HepG2 (cell line): ENCODE measurements around the gene FAM83F. TPM values are rescaled to one million over a fixed set of nuclear protein-coding genes. Genes with fewer than 3 reads are reported as not detected.

Source experiments
- ATAC-seq: fragments of 200-7000 bp; cut with Tn5 transposase; 3 replicates; pipeline ENCODE4 v1.9.1; 2020; ENCODE audit warnings: mild to moderate bottlenecking, moderate library complexity
- BruUV-seq: library from RNA; stranded (reverse); fragments of 400-500 nt; replicated peaks from 2 replicates; lab custom pipeline; 2021; lab: Mats Ljungman, UMichigan
- CTCF ChIA-PET: fragments of 300-600 bp; formaldehyde crosslinking; extraction: SDS; loops from one replicate; lab custom pipeline; 2021; ENCODE audit warnings: low total read pairs, inconsistent platforms, low intra/inter-chr PET ratio; lab: Yijun Ruan, JAX
- POLR2A ChIA-PET: fragments of 350-600 bp; sonication (Branson Sonifier 250); formaldehyde crosslinking; loops from one replicate; lab custom pipeline; 2020; ENCODE audit warnings: antibody characterized with exemption, inconsistent platforms; lab: Yijun Ruan, JAX
- DNase-seq: peaks from one replicate; pipeline ENCODE4 v3.0.0-alpha.2; 2015; ENCODE audit warnings: low spot score
- FAIRE-seq: peaks from 3 replicates; lab custom pipeline; 2011; peaks lifted over from hg19 to GRCh38; lab: Jason Lieb, UNC
- H2AFZ ChIP-seq: one replicate; pipeline ENCODE4 v1.6.1; 2011; ENCODE audit warnings: low read length, inconsistent platforms
- H3K27ac ChIP-seq: fragments of 300-600 bp; 3 replicates; pipeline ENCODE4 v1.8.0; 2011; ENCODE audit warnings: mixed run types, mild to moderate bottlenecking, mixed read lengths, low read length, inconsistent platforms; ENCODE audit not compliant: insufficient read depth; ENCODE audit errors: extremely low read length
- H3K27me3 ChIP-seq, 2 experiments: fragments of 200-600 bp in 1 of 2; 2 replicates in 1 of 2; 3 replicates in 1 of 2; pipeline versions ENCODE4 v1.6.0 to v1.8.0; 2011; ENCODE audit warnings: low read length in 2 of 2, mild to moderate bottlenecking in 2 of 2, moderate library complexity in 2 of 2, inconsistent platforms in 1 of 2; ENCODE audit not compliant: insufficient read depth in 2 of 2, control insufficient read depth in 1 of 2
- H3K36me3 ChIP-seq, 2 experiments: fragments of 200-600 bp in 1 of 2; replicated peaks in 1 of 2; 2 replicates in 1 of 2; 3 replicates in 1 of 2; pipeline versions ENCODE4 v1.5.1 to v1.8.0; 2011; ENCODE audit warnings: low read length in 2 of 2, inconsistent platforms in 1 of 2; ENCODE audit not compliant: insufficient read depth in 2 of 2, control insufficient read depth in 1 of 2
- H3K4me1 ChIP-seq: 2 replicates; pipeline ENCODE4 v1.5.1; 2012; ENCODE audit warnings: low read length, inconsistent platforms; ENCODE audit not compliant: insufficient read depth
- H3K4me2 ChIP-seq: 2 replicates; pipeline ENCODE4 v1.6.0; 2011; ENCODE audit warnings: low read depth, low read length, inconsistent platforms
- H3K4me3 ChIP-seq, 3 experiments: fragments of 200-600 bp in 1 of 3; sonication (generic), shearing (Covaris generic) in 1 of 3; replicated peaks in 1 of 3; 2 replicates each; pipeline ENCODE4 v1.5.1; 2011 to 2016; ENCODE audit warnings: low read length in 3 of 3, inconsistent platforms in 2 of 3, low read depth in 2 of 3, mild to moderate bottlenecking in 2 of 3, control low read depth in 1 of 3, mixed read lengths in 1 of 3; ENCODE audit not compliant: insufficient read depth in 1 of 3
- H3K79me2 ChIP-seq: one replicate; pipeline ENCODE4 v1.6.1; 2011; ENCODE audit warnings: low read length, inconsistent platforms; ENCODE audit not compliant: insufficient read depth
- H3K9ac ChIP-seq: 2 replicates; pipeline ENCODE4 v1.6.0; 2011; ENCODE audit warnings: mild to moderate bottlenecking, low read depth, low read length, inconsistent platforms; ENCODE audit not compliant: insufficient read depth
- H3K9me3 ChIP-seq: 2 replicates; pipeline ENCODE4 v1.5.1; 2012; ENCODE audit warnings: mild to moderate bottlenecking, low read length
- H4K20me1 ChIP-seq: 2 replicates; pipeline ENCODE4 v1.6.0; 2011; ENCODE audit warnings: inconsistent platforms, mild to moderate bottlenecking, low read length, moderate library complexity; ENCODE audit not compliant: insufficient read depth
- BCLAF1 ChIP-seq: fragments of 450-650 bp; IDR thresholded peaks from 2 replicates; pipeline ENCODE4 v1.6.1; 2017; ENCODE audit warnings: mild to moderate bottlenecking
- E2F5 ChIP-seq: sonication (generic); formaldehyde crosslinking; conservative IDR thresholded peaks from 2 replicates; pipeline ENCODE4 v1.4.0; 2020; ENCODE audit warnings: missing genetic modification reagents
- HDAC1 ChIP-seq: sonication (generic); formaldehyde crosslinking; IDR thresholded peaks from 2 replicates; pipeline ENCODE4 v1.5.1; 2020; ENCODE audit warnings: mild to moderate bottlenecking, missing genetic modification reagents
- SMAD3 ChIP-seq: sonication (generic); formaldehyde crosslinking; IDR thresholded peaks from 2 replicates; pipeline ENCODE4 v1.4.0; 2020; ENCODE audit warnings: missing genetic modification reagents
- SYNCRIP ChIP-seq: fragments of 200-400 bp; formaldehyde crosslinking; IDR thresholded peaks from 2 replicates; pipeline ENCODE4 v1.6.1; 2018; ENCODE audit warnings: mild to moderate bottlenecking, low read depth, low read length; ENCODE audit not compliant: insufficient read depth
- TBX2 ChIP-seq: sonication (generic); formaldehyde crosslinking; IDR thresholded peaks from 2 replicates; pipeline ENCODE4 v1.5.0; 2020; ENCODE audit warnings: missing genetic modification reagents, mild to moderate bottlenecking, borderline replicate concordance
- ZHX1 ChIP-seq: sonication (generic); formaldehyde crosslinking; IDR thresholded peaks from 2 replicates; pipeline ENCODE4 v1.8.1; 2022; ENCODE audit warnings: low read depth, mild to moderate bottlenecking, missing genetic modification reagents
- ZNF263 ChIP-seq: sonication (generic); formaldehyde crosslinking; IDR thresholded peaks from 2 replicates; pipeline ENCODE4 v1.4.0; 2020; ENCODE audit warnings: missing genetic modification reagents
- ZNF292 ChIP-seq: sonication (generic); formaldehyde crosslinking; IDR thresholded peaks from 2 replicates; pipeline ENCODE4 v1.8.1; 2022; ENCODE audit warnings: mild to moderate bottlenecking, low read depth, missing genetic modification reagents, borderline replicate concordance
- ZNF329 ChIP-seq: sonication (generic); formaldehyde crosslinking; IDR thresholded peaks from 2 replicates; pipeline ENCODE4 v1.9.0; 2021; ENCODE audit warnings: low read depth, mild to moderate bottlenecking, missing genetic modification reagents
- ZNF468 ChIP-seq: sonication (generic); formaldehyde crosslinking; IDR thresholded peaks from 2 replicates; pipeline ENCODE4 v1.8.0; 2022; ENCODE audit warnings: mild to moderate bottlenecking, moderate library complexity, missing genetic modification reagents
- ZNF792 ChIP-seq: IDR thresholded peaks from 2 replicates; pipeline ENCODE4 v1.6.1; 2016
- WGBS: methylation state at CpG from one replicate; pipeline ENCODE4 v1.1.6; 2017; ENCODE audit warnings: low lambda C conversion rate; 5-methylcytosine and 5-hydroxymethylcytosine counted together
- in situ Hi-C: cut with HindIII; loops from 2 replicates; pipeline ENCODE4 v1.10.0; 2017; ENCODE audit warnings: low pct_unique_long_range_greater_than_20kb; ENCODE audit not compliant: extremely low pct_ligation_motif_present
- intact Hi-C: fragments of 100-400 bp; cut with micrococcal nuclease; formaldehyde crosslinking; loops from one replicate; pipeline ENCODE4 v1.10.0; 2022; ENCODE audit not compliant: unreplicated experiment
- polyA plus RNA-seq, 8 experiments: library from polyadenylated mRNA; depleted of rRNA in 3 of 8; stranded (reverse) in 7 of 8; unstranded in 1 of 8; fragments of >200 nt; fragmentation: Illumina TruSeq in 4 of 8; extraction: Trizol in 4 of 8; gene quantifications; 2 replicates each; pipeline versions ENCODE4 v1.2.1 to v1.2.3, GENCODE V29; 2011 to 2016; ENCODE audit warnings: low read depth in 4 of 8, missing spikeins in 1 of 8, mixed read lengths in 1 of 8; ENCODE audit not compliant: insufficient read depth in 1 of 8
- total RNA-seq, 5 experiments: library from RNA; depleted of rRNA; stranded (reverse); fragments of >200 nt; fragmentation: Illumina TruSeq; extraction: Trizol; gene quantifications; 2 replicates each; pipeline ENCODE4 v1.2.3, GENCODE V29; 2016; ENCODE audit warnings: low read depth in 1 of 5

FAM83F gene
- total and polyA plus RNA-seq, 2 of the 13 experiments (the other 11 are each of a cell fraction or from before 2014, with no cell fraction given): not detected

- TF ChIP-seq ZNF468 (CRISPR knock-in tag) (no peak), SMAD3 (CRISPR knock-in tag) (no peak)
Measured at GRCh38 chr22:39952347-39952746, 42.4 kb upstream of the FAM83F start (continued).

GRCh38 chr22:39953101-39953500, 41.7 kb upstream of the FAM83F start:
- ChIA-PET CTCF (no interaction called here), POLR2A (no interaction called here)
- FAIRE-seq (no peak), DNase-seq (no peak), ATAC-seq (no peak)
- Histone ChIP-seq H3K36me3 (no peaks in the 10 kb centered on the region), H3K9me3 (no peaks in the 10 kb centered on the region), H3K4me1 (peaks cover 11% of the 10 kb centered on the region; the same call in 1 of the 2 replicates), H3K4me3 (no peak overlapping the region), H3K4me2 (no peak overlapping the region), H3K79me2 (no peaks in the 10 kb centered on the region), H3K9ac (no peak overlapping the region), H2AFZ (no peak overlapping the region), H3K27ac (no peak overlapping the region), H4K20me1 (no peaks in the 10 kb centered on the region)
- in situ Hi-C loops: no loop called here
- no TSS peak for BruUV-seq
- WGBS: 59% methylated on average over 2 of the region's 2 CpGs
- TF ChIP-seq E2F5 (CRISPR knock-in tag) (no peak), SYNCRIP (no peak), HDAC1 (no peak), ZNF292 (CRISPR knock-in tag) (no peak), TBX2 (CRISPR knock-in tag) (no peak), ZNF792 (CRISPR knock-in tag) (no peak), ZNF263 (CRISPR knock-in tag) (no peak), ZHX1 (CRISPR knock-in tag) (no peak), BCLAF1 (no peak), ZNF329 (CRISPR knock-in tag) (no peak)
- TF ChIP-seq, all 625 proteins: peak for 0
- intact Hi-C loops: no loop called here
- no peaks in the 10 kb centered on the region; a peak in 1 of 5 replicates for H3K27me3 ChIP-seq
